ENCODE results near the gene ACTRT2. TPM values are rescaled to one million over a fixed set of nuclear protein-coding genes. Genes with fewer than 3 reads are reported as not detected.

The ACTRT2 gene
- total RNA-seq: not detected in 2 replicates

GRCh38 chr1:3021233-3021671, at the start of gene ACTRT2:
Gene ACTRT2, plus strand, starts transcription at chr1:3021467. Its CDS starts 220 bp downstream, at chr1:3021687.
- H3K27me3 ChIP-seq (ENCODE audit: control insufficient read depth, insufficient read depth, low read length): no peaks in the 10 kb centered on the region
- H3K4me3 ChIP-seq (ENCODE audit: low read depth, low read length): no peak within 1 kb of the TSS
- TF ChIP-seq CTCF (IDR thresholded peaks at IDR 0.05; ENCODE audit: insufficient read depth, low read length, poor library complexity, severe bottlenecking): no peak
- no peaks in the 10 kb centered on the region for H3K36me3 ChIP-seq (ENCODE audit: control insufficient read depth, insufficient read depth, low read length)
- no peak for DNase-seq (ENCODE audit: low read depth)

GRCh38 chr1:2971609-2972008, 49.7 kb upstream of the ACTRT2 start:
- Histone ChIP-seq H3K27me3 (ENCODE audit: control insufficient read depth, insufficient read depth, low read length) (no peaks in the 10 kb centered on the region), H3K4me3 (ENCODE audit: low read depth, low read length) (no peak overlapping the region), H3K36me3 (ENCODE audit: control insufficient read depth, insufficient read depth, low read length) (no peaks in the 10 kb centered on the region)
- TF ChIP-seq CTCF (IDR thresholded peaks at IDR 0.05; ENCODE audit: insufficient read depth, low read length, poor library complexity, severe bottlenecking): no peak
- DNase-seq (ENCODE audit: low read depth): no peak

- no peak for DNase-seq (ENCODE audit: low read depth)
- H3K27me3 ChIP-seq (ENCODE audit: control insufficient read depth, insufficient read depth, low read length): no peaks in the 10 kb centered on the region
- no peak overlapping the region for H3K4me3 ChIP-seq (ENCODE audit: low read depth, low read length)
- H3K36me3 ChIP-seq (ENCODE audit: control insufficient read depth, insufficient read depth, low read length): no peaks in the 10 kb centered on the region
- TF ChIP-seq CTCF (IDR thresholded peaks at IDR 0.05; ENCODE audit: insufficient read depth, low read length, poor library complexity, severe bottlenecking): no peak
Measured at GRCh38 chr1:2972011-2972878, 49.0 kb upstream of the ACTRT2 start.

GRCh38 chr1:2972879-2973575, 48.2 kb upstream of the ACTRT2 start:
- no peaks in the 10 kb centered on the region for H3K27me3 ChIP-seq (ENCODE audit: control insufficient read depth, insufficient read depth, low read length)
- no peak for DNase-seq (ENCODE audit: low read depth)
- TF ChIP-seq CTCF (IDR thresholded peaks at IDR 0.05; ENCODE audit: insufficient read depth, low read length, poor library complexity, severe bottlenecking): no peak
- no peak overlapping the region for H3K4me3 ChIP-seq (ENCODE audit: low read depth, low read length)
- no peaks in the 10 kb centered on the region for H3K36me3 ChIP-seq (ENCODE audit: control insufficient read depth, insufficient read depth, low read length)

GRCh38 chr1:2973601-2974593, 47.4 kb upstream of the ACTRT2 start:
- TF ChIP-seq CTCF (IDR thresholded peaks at IDR 0.05; ENCODE audit: insufficient read depth, low read length, poor library complexity, severe bottlenecking): no peak
- Histone ChIP-seq H3K27me3 (ENCODE audit: control insufficient read depth, insufficient read depth, low read length) (no peaks in the 10 kb centered on the region), H3K4me3 (ENCODE audit: low read depth, low read length) (no peak overlapping the region), H3K36me3 (ENCODE audit: control insufficient read depth, insufficient read depth, low read length) (no peaks in the 10 kb centered on the region)
- no peak for DNase-seq (ENCODE audit: low read depth)

Measured in kidney epithelial cell (primary cell).